Suppressor macrophage treated with lipopolysaccharide for 1 hour (primary cell): ENCODE measurements around the gene TRAF7.
"Not testable (repeated sequence)": the region's sequence is repeated elsewhere in the genome, so short reads cannot be mapped to it uniquely, and the experiment has no call there.

Experiments
- DNase-seq, 3 donors: peaks; one replicate each; pipeline ENCODE4 v3.0.0-alpha.2; 2020 to 2022

The TRAF7 gene

GRCh38 chr16:2184346-2184745 lies 28.8 kb downstream of the TRAF7 start:
- DNase-seq: no peak

GRCh38 chr16:2184962-2185361 lies 29.4 kb downstream of the TRAF7 start:
- no peak for DNase-seq

GRCh38 chr16:2186064-2186463 lies 30.5 kb downstream of the TRAF7 start:
- no peak for DNase-seq

GRCh38 chr16:2186505-2186904 lies 30.9 kb downstream of the TRAF7 start:
- DNase-seq: no peak

- no peak for DNase-seq
Measured at GRCh38 chr16:2187212-2187611, 31.6 kb downstream of the TRAF7 start.

GRCh38 chr16:2188395-2188794 lies 32.8 kb downstream of the TRAF7 start:
- no peak for DNase-seq

GRCh38 chr16:2189252-2189893 lies 33.8 kb downstream of the TRAF7 start:
- no peak for DNase-seq

- no peak for DNase-seq
Measured at GRCh38 chr16:2190002-2190658, 34.5 kb downstream of the TRAF7 start.

GRCh38 chr16:2190659-2191445 lies 35.3 kb downstream of the TRAF7 start:
- no peak for DNase-seq

GRCh38 chr16:2191446-2191706 lies 35.8 kb downstream of the TRAF7 start:
- DNase-seq: no peak

GRCh38 chr16:2194166-2194834 lies 38.7 kb downstream of the TRAF7 start:
- DNase-seq: peak in 1 of 3 donors; percentile 18

- peak; percentile 30 to 49 (median 39) for DNase-seq
Measured at GRCh38 chr16:2194852-2195321, 39.3 kb downstream of the TRAF7 start.

- no peak for DNase-seq
Measured at GRCh38 chr16:2195322-2196161, 40.0 kb downstream of the TRAF7 start.

- peak; percentile 51 to 79 (median 58) for DNase-seq
Measured at GRCh38 chr16:2196162-2196980, 40.8 kb downstream of the TRAF7 start, which contains the start of gene CASKIN1. Gene CASKIN1, minus strand, starts transcription at chr16:2196605. Its CDS starts 173 bp downstream, at chr16:2196432.

- DNase-seq: no peak
Measured at GRCh38 chr16:2196981-2197511, 41.5 kb downstream of the TRAF7 start.

GRCh38 chr16:2197765-2198164 lies 42.2 kb downstream of the TRAF7 start:
- DNase-seq: no peak

GRCh38 chr16:2198283-2198682 lies 42.7 kb downstream of the TRAF7 start:
- DNase-seq: no peak

- no peak for DNase-seq
Measured at GRCh38 chr16:2199095-2199494, 43.5 kb downstream of the TRAF7 start.

- DNase-seq: no peak
Measured at GRCh38 chr16:2199621-2200139, 44.1 kb downstream of the TRAF7 start.

GRCh38 chr16:2200313-2200712 lies 44.7 kb downstream of the TRAF7 start:
- DNase-seq: no peak

- DNase-seq: not testable (repeated sequence)
Measured at GRCh38 chr16:2203119-2203688, 47.6 kb downstream of the TRAF7 start.
